Adrenal gland (tissue), 5 donors: ENCODE results near the gene ARHGEF10L.

Experiments
- CTCF ChIP-seq, 6 experiments: fragments of 450-650 bp in 4 of 6; fragments of 200-600 bp in 2 of 6; sonication (generic) in 1 of 6; IDR thresholded peaks; 1 replicate in 5 of 6; 2 replicates in 1 of 6; pipeline versions ENCODE4 v1.5.1 to v1.8.0; 2016 to 2021; ENCODE audit warnings: antibody characterized with exemption in 6 of 6, mild to moderate bottlenecking in 2 of 6, moderate library complexity in 1 of 6
- POLR2A ChIP-seq, 2 donors: fragments of 450-650 bp; IDR thresholded peaks; one replicate each; pipeline ENCODE4 v1.6.1; 2017; ENCODE audit warnings: antibody characterized with exemption in 2 of 2, mild to moderate bottlenecking in 2 of 2, moderate library complexity in 1 of 2
- donor health status: DM: no; HTN: no; CAD: no.

DNA sequence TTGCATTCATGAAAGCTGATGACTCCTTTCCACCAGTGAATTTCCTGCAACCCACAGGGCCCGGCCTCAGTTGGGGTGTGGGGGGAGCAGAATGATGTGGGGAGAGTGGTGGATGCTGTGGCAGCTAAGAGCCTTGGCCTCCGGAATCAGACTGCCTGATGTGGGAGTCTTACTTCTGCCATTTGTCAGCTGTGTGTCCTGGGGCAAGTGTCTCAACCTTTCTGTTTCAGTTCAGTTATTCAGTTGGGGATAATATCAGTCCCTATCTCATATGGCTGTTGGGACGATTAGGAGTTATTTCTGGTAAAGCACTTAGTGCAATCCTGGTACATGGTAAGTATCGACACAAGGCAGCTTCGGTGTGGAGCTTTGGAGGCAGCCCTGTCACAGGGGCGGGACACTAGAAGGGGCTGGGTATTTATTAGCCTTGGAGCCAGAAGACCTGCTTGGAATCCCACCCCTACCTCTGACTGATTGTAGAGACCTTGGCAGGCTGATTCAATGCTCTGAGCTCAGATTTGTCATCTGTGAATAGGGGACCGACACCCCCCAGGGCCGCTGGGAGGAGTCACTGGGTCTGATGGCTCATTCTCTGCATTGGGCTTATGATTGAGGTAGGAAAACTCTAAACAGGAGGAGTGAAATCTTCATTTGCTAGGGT, 19.6 kb downstream of the ARHGEF10L start:
- TF ChIP-seq POLR2A (IDR thresholded peaks at IDR 0.05) (no peak), CTCF (IDR thresholded peaks at IDR 0.05) (no peak)
